ENCODE results near the gene GBX1. TPM values are rescaled to one million over a fixed set of nuclear protein-coding genes. Genes with fewer than 3 reads are reported as not detected.

GBX1 gene
- total and polyA plus RNA-seq, 12 donors, result not detected

GRCh38 chr7:151137076-151137675, 30.3 kb downstream of the GBX1 start:
- Histone ChIP-seq H3K4me3 (no peak overlapping the region), H3K4me1 (replicated peaks in 1 of 2) (no peaks in the 10 kb centered on the region), H3K27me3 (no peaks in the 10 kb centered on the region), H3K27ac (no peak overlapping the region), H3K9me3 (replicated peaks in 1 of 3) (no peaks in the 10 kb centered on the region), H3K36me3 (replicated peaks in 1 of 2) (peaks cover 0 to 50% of the 10 kb centered on the region in 2 donors)
- intact Hi-C loops (cut with DNase I), result no loop called here
- WGBS, 4 donors, result 88 to 90% (median 89%) methylated on average over 16 to 22 of the region's 22 CpGs
- DNase-seq, result peak in 1 of 7 donors; percentile 18
- TF ChIP-seq POLR2A (IDR thresholded peaks at IDR 0.05) (no peak), CTCF (IDR thresholded peaks at IDR 0.05) (no peak)

GRCh38 chr7:151135866-151136843, 31.3 kb downstream of the GBX1 start:
- DNase-seq, result no peak
- 88 to 94% (median 93%) methylated on average over 32 to 33 of the region's 33 CpGs for WGBS, 4 donors
- Histone ChIP-seq H3K9me3 (replicated peaks in 1 of 3) (no peaks in the 10 kb centered on the region), H3K4me1 (replicated peaks in 1 of 2) (no peaks in the 10 kb centered on the region), H3K27me3 (no peaks in the 10 kb centered on the region), H3K36me3 (replicated peaks in 1 of 2) (peaks cover 0 to 44% of the 10 kb centered on the region in 2 donors), H3K27ac (no peak overlapping the region), H3K4me3 (no peak overlapping the region)
- intact Hi-C loops (cut with DNase I), result no loop called here
- TF ChIP-seq CTCF (IDR thresholded peaks at IDR 0.05) (no peak), POLR2A (IDR thresholded peaks at IDR 0.05) (no peak)

- intact Hi-C loops (cut with DNase I), result no loop called here
- Histone ChIP-seq H3K4me1 (replicated peaks in 1 of 2) (no peaks in the 10 kb centered on the region), H3K36me3 (replicated peaks in 1 of 2) (peaks cover 0 to 48% of the 10 kb centered on the region in 2 donors), H3K9me3 (replicated peaks in 1 of 3) (no peaks in the 10 kb centered on the region), H3K4me3 (no peak overlapping the region), H3K27me3 (no peaks in the 10 kb centered on the region), H3K27ac (no peak overlapping the region)
- TF ChIP-seq POLR2A (IDR thresholded peaks at IDR 0.05) (no peak), CTCF (IDR thresholded peaks at IDR 0.05) (no peak)
- WGBS, 4 donors, result 89 to 98% (median 96%) methylated on average over 4 to 5 of the region's 5 CpGs
- DNase-seq, result no peak
Observed at GRCh38 chr7:151135525-151135845, 32.0 kb downstream of the GBX1 start.

GRCh38 chr7:151134743-151135524, 32.6 kb downstream of the GBX1 start:
- intact Hi-C loops (cut with DNase I), result no loop called here

More at GRCh38 chr7:151134743-151135524, 32.6 kb downstream of the GBX1 start:
- Histone ChIP-seq H3K4me3 (no peak overlapping the region), H3K27ac (no peak overlapping the region), H3K9me3 (replicated peaks in 1 of 3) (no peaks in the 10 kb centered on the region), H3K4me1 (replicated peaks in 1 of 2) (no peaks in the 10 kb centered on the region), H3K36me3 (replicated peaks in 1 of 2) (peaks cover 0 to 52% of the 10 kb centered on the region in 2 donors), H3K27me3 (no peaks in the 10 kb centered on the region)
- WGBS, 4 donors, result 93 to 96% (median 94%) methylated on average over 14 of the region's 14 CpGs
- no peak for DNase-seq
- TF ChIP-seq CTCF (IDR thresholded peaks at IDR 0.05), result no peak
- no peak for TF ChIP-seq POLR2A (IDR thresholded peaks at IDR 0.05)

Measured in adrenal gland (tissue), 12 donors.